IMR-90 (cell line): ENCODE data around the gene NPHP4. TPM values are rescaled to one million over a fixed set of nuclear protein-coding genes. Genes with fewer than 3 reads are reported as not detected.

Experiments
- ATAC-seq: fragments of 200-7000 bp; cut with Tn5 transposase; 2 replicates; pipeline ENCODE4 v1.9.1; 2020; ENCODE audit warnings: low read depth, mild to moderate bottlenecking, moderate library complexity
- BruUV-seq: library from RNA; stranded (reverse); fragments of 400-500 nt; replicated peaks from 2 replicates; lab custom pipeline; 2021; lab: Mats Ljungman, UMichigan
- CTCF ChIA-PET: fragments of 300-600 bp; formaldehyde crosslinking; extraction: SDS; loops from one replicate; lab custom pipeline; 2021; ENCODE audit warnings: antibody characterized with exemption; lab: Yijun Ruan, JAX
- POLR2A ChIA-PET: fragments of 300-600 bp; sonication (Branson Sonifier 250); formaldehyde crosslinking; loops from one replicate; lab custom pipeline; 2022; ENCODE audit warnings: antibody characterized with exemption; ENCODE audit not compliant: unreplicated experiment; lab: Charles Lee
- DNase-seq: peaks from one replicate; pipeline ENCODE4 v3.0.0; 2013
- H2AFZ ChIP-seq: replicated peaks from 2 replicates; pipeline ENCODE3; 2013; ENCODE audit warnings: low read length, mild to moderate bottlenecking; ENCODE audit not compliant: poor library complexity
- H2AK5ac ChIP-seq: 2 replicates; pipeline ENCODE4 v1.6.1; 2013; ENCODE audit warnings: low read depth, low read length, inconsistent platforms
- H2AK9ac ChIP-seq: replicated peaks from 2 replicates; pipeline ENCODE3; 2013; ENCODE audit warnings: mild to moderate bottlenecking, low read depth, low read length, moderate library complexity; ENCODE audit not compliant: poor library complexity
- H2BK120ac ChIP-seq: 2 replicates; pipeline ENCODE4 v1.6.1; 2013; ENCODE audit warnings: low read depth, low read length, inconsistent platforms
- H2BK15ac ChIP-seq: 3 replicates; pipeline ENCODE4 v1.6.1; 2013; ENCODE audit warnings: low read depth, low read length, inconsistent platforms
- H2BK20ac ChIP-seq: 2 replicates; pipeline ENCODE4 v1.6.1; 2013; ENCODE audit warnings: low read depth, mild to moderate bottlenecking, inconsistent platforms, low read length, moderate library complexity
- H2BK5ac ChIP-seq: 2 replicates; pipeline ENCODE4 v1.6.1; 2013; ENCODE audit warnings: mild to moderate bottlenecking, low read depth, low read length, inconsistent platforms; ENCODE audit not compliant: poor library complexity, severe bottlenecking
- H3K14ac ChIP-seq: replicated peaks from 2 replicates; pipeline ENCODE4 v1.6.1; 2013; ENCODE audit warnings: low read depth, low read length, inconsistent platforms
- H3K18ac ChIP-seq: 2 replicates; pipeline ENCODE4 v1.6.1; 2013; ENCODE audit warnings: low read depth, low read length, control low read depth
- H3K23ac ChIP-seq: 2 replicates; pipeline ENCODE4 v1.6.1; 2013; ENCODE audit warnings: low read depth, low read length, inconsistent platforms
- H3K27ac ChIP-seq: 2 replicates; pipeline ENCODE4 v1.5.1; 2013; ENCODE audit warnings: mild to moderate bottlenecking, control low read depth, low read length; ENCODE audit not compliant: insufficient read depth
- H3K27me3 ChIP-seq: 2 replicates; pipeline ENCODE4 v1.6.1; 2013; ENCODE audit warnings: low read length; ENCODE audit not compliant: control insufficient read depth, insufficient read depth
- H3K36me3 ChIP-seq: 2 replicates; pipeline ENCODE4 v1.6.1; 2013; ENCODE audit warnings: low read length, mixed read lengths; ENCODE audit not compliant: control insufficient read depth, insufficient read depth
- H3K4ac ChIP-seq: 2 replicates; pipeline ENCODE4 v1.6.1; 2013; ENCODE audit warnings: low read depth, low read length, inconsistent platforms
- H3K4me1 ChIP-seq: 2 replicates; pipeline ENCODE4 v1.6.1; 2013; ENCODE audit warnings: low read length, mixed read lengths; ENCODE audit not compliant: control insufficient read depth, insufficient read depth
- H3K4me2 ChIP-seq: 2 replicates; pipeline ENCODE4 v1.6.1; 2013; ENCODE audit warnings: low read depth, mild to moderate bottlenecking, control low read depth, low read length, moderate library complexity
- H3K4me3 ChIP-seq: 2 replicates; pipeline ENCODE4 v1.5.1; 2013; ENCODE audit warnings: low read depth, mild to moderate bottlenecking, control low read depth, low read length, moderate library complexity; ENCODE audit not compliant: insufficient read depth
- H3K56ac ChIP-seq: 2 replicates; pipeline ENCODE4 v1.6.1; 2013; ENCODE audit warnings: low read length, inconsistent platforms; ENCODE audit not compliant: insufficient read depth; ENCODE audit errors: extremely low read depth
- H3K79me1 ChIP-seq, 2 experiments: 2 replicates each; pipeline ENCODE4 v1.6.1; 2013; ENCODE audit warnings: low read length in 2 of 2, inconsistent platforms in 1 of 2, low read depth in 1 of 2
- H3K9ac ChIP-seq: 2 replicates; pipeline ENCODE4 v1.6.1; 2013; ENCODE audit warnings: low read depth, low read length, control low read depth
- H3K9me1 ChIP-seq: 2 replicates; pipeline ENCODE4 v1.6.1; 2013; ENCODE audit warnings: low read length, inconsistent platforms; ENCODE audit not compliant: insufficient read depth
- H3K9me3 ChIP-seq: 2 replicates; pipeline ENCODE4 v1.6.1; 2013; ENCODE audit warnings: low read length; ENCODE audit not compliant: control insufficient read depth, insufficient read depth
- H4K20me1 ChIP-seq: 2 replicates; pipeline ENCODE4 v1.6.1; 2013; ENCODE audit warnings: low read length, inconsistent platforms; ENCODE audit not compliant: insufficient read depth
- H4K5ac ChIP-seq: 2 replicates; pipeline ENCODE4 v1.6.1; 2013; ENCODE audit warnings: mild to moderate bottlenecking, low read depth, low read length, control low read depth
- H4K8ac ChIP-seq, 2 experiments: 2 replicates each; pipeline ENCODE4 v1.6.1; 2013; ENCODE audit warnings: low read depth in 2 of 2, low read length in 2 of 2, control low read depth in 1 of 2, inconsistent platforms in 1 of 2
- H4K91ac ChIP-seq: 2 replicates; pipeline ENCODE4 v1.6.1; 2013; ENCODE audit warnings: low read depth, low read length, inconsistent platforms; ENCODE audit not compliant: insufficient read depth
- BHLHE40 ChIP-seq: fragments of 150-350 bp; IDR thresholded peaks from 2 replicates; pipeline ENCODE4 v1.6.1; 2016; ENCODE audit warnings: mild to moderate bottlenecking, low read depth, low read length
- RCOR1 ChIP-seq: IDR thresholded peaks from 2 replicates; pipeline ENCODE4 v1.6.1; 2012; ENCODE audit warnings: mild to moderate bottlenecking, low read length, improper control_type of control experiment; ENCODE audit not compliant: insufficient replicate concordance
- SMC3 ChIP-seq: fragments of 150-350 bp; IDR thresholded peaks from 2 replicates; pipeline ENCODE4 v1.6.1; 2016; ENCODE audit warnings: low read depth, mild to moderate bottlenecking, antibody characterized with exemption, low read length, moderate library complexity
- WGBS, 2 experiments: methylation state at CpG; one replicate each; pipeline versions ENCODE4 v1.1.5 to v1.1.7; 2013; ENCODE audit warnings: missing lambda C conversion rate in 2 of 2; ENCODE audit not compliant: insufficient read length in 1 of 2; ENCODE audit errors: extremely low coverage in 2 of 2; 5-methylcytosine and 5-hydroxymethylcytosine counted together
- dilution Hi-C: fragments of 300-500 bp; cut with HindIII; formaldehyde crosslinking; loops from one replicate; pipeline ENCODE4 v1.14.3; 2018; ENCODE audit warnings: low sequenced_read_pairs; ENCODE audit not compliant: unreplicated experiment
- in situ Hi-C: fragments of 300-500 bp; cut with MboI; formaldehyde crosslinking; loops from 3 replicates; pipeline ENCODE4 v1.14.3; 2019; ENCODE audit warnings: low sequenced_read_pairs, inconsistent platforms, mixed read lengths
- intact Hi-C: fragments of 100-400 bp; cut with micrococcal nuclease; formaldehyde crosslinking; loops from 2 replicates; pipeline ENCODE4 v1.10.0; 2022
- polyA plus RNA-seq, 3 experiments: library from polyadenylated mRNA; depleted of rRNA; stranded (reverse); fragments of >200 nt; gene quantifications; 2 replicates each; pipeline ENCODE4 v1.2.3, GENCODE V29; 2012; ENCODE audit warnings: low replicate concordance in 1 of 3
- total RNA-seq: library from RNA; depleted of rRNA; stranded (reverse); fragments of >200 nt; gene quantifications from 2 replicates; pipeline ENCODE4 v1.2.3, GENCODE V29; 2012
- TF ChIP-seq, protein P1 (sequence below): conservative IDR thresholded peaks from 2 replicates; pipeline ENCODE4 v1.5.1; 2012; ENCODE audit warnings: mild to moderate bottlenecking, low read depth, low read length, improper control_type of control experiment

NPHP4 gene
- total and polyA plus RNA-seq, 2 of the 4 experiments (the other 2 are of a cell fraction), result 2.0 to 5.5 TPM

DNA sequence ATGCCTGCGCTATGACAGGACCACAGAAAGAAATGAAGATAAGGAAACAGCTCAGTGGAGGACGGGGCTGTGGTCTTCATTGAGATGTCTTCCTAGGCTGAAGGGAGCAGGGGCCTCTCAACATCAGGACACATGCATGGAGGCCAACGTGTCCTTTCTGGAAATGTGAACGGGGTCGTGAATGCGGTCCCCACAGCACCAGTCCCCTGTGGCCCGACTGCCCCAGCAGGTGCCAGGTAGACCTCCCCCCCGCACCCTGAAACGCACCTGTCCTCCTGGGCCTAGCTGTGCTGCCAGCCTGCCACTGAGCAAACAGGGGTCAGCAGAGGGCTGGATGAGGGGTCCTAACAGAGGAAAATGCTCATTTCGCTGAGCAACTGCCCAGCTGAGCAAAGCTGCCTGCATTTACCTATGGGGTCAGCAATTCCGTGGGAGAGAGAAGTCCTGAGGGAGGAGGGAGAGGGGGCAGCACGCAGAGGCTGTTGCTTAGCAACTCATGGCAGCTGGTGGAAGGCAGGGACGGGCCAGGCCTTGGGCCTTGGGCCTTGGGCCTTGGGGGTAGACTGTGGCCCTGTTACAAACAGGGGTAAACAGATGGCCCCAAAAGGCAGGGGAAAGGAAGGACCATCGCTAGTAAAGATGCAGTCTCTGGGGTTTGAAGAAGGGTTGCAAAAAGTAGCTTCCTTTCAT, 77.4 kb downstream of the NPHP4 start:
- Histone ChIP-seq H2BK20ac (no peak overlapping the region), H3K14ac (no peak overlapping the region), H3K4me2 (no peak overlapping the region), H3K9me1 (no peaks in the 10 kb centered on the region), H3K9ac (no peak overlapping the region), H2BK120ac (no peak overlapping the region), H3K9me3 (no peaks in the 10 kb centered on the region), H2AK9ac (no peak overlapping the region), H2AK5ac (no peak overlapping the region), H2BK5ac (no peak overlapping the region), H4K91ac (no peak overlapping the region), H4K20me1 (peaks cover 3% of the 10 kb centered on the region; the same call in 1 of the 2 replicates), H3K56ac (no peak overlapping the region), H4K5ac (no peak overlapping the region), H3K23ac (no peak overlapping the region), H3K4ac (no peak overlapping the region), H3K4me1 (peaks cover 5% of the 10 kb centered on the region), H3K4me3 (no peak overlapping the region), H4K8ac (no peak overlapping the region), H3K27me3 (no peaks in the 10 kb centered on the region), H3K36me3 (no peaks in the 10 kb centered on the region), H3K79me1 (no peaks in the 10 kb centered on the region), H2BK15ac (no peak overlapping the region), H2AFZ (no peak overlapping the region), H3K27ac (no peak overlapping the region), H3K18ac (no peak overlapping the region)
- ATAC-seq, result no peak
- ChIA-PET POLR2A (no interaction called here), CTCF (interaction anchor here (0.8 kb wide), 1 partner anchor 10 kb away, joined by 3 read pairs; no protein-coding TSS in a partner anchor)
- dilution Hi-C loops (no loop called here), intact Hi-C loops (no loop called here), in situ Hi-C loops (loop anchor here (5.0 to 25.0 kb wide), 2 partner anchors 403 to 2003 kb away; partner anchors contain the start of gene C1orf174)
- TF ChIP-seq SMC3 (no peak), BHLHE40 (no peak), RCOR1 (no peak)
- TF ChIP-seq, protein P1, sequence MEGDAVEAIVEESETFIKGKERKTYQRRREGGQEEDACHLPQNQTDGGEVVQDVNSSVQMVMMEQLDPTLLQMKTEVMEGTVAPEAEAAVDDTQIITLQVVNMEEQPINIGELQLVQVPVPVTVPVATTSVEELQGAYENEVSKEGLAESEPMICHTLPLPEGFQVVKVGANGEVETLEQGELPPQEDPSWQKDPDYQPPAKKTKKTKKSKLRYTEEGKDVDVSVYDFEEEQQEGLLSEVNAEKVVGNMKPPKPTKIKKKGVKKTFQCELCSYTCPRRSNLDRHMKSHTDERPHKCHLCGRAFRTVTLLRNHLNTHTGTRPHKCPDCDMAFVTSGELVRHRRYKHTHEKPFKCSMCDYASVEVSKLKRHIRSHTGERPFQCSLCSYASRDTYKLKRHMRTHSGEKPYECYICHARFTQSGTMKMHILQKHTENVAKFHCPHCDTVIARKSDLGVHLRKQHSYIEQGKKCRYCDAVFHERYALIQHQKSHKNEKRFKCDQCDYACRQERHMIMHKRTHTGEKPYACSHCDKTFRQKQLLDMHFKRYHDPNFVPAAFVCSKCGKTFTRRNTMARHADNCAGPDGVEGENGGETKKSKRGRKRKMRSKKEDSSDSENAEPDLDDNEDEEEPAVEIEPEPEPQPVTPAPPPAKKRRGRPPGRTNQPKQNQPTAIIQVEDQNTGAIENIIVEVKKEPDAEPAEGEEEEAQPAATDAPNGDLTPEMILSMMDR, result no peak
- DNase-seq, result no peak
- 81% methylated on average over 2 of the region's 14 CpGs; no CpG with 5 or more reads in 1 of the 2 experiments for WGBS, 2 experiments
- no TSS peak for BruUV-seq
